Measurements from ENCODE around the gene BABAM1. TPM values are rescaled to one million over a fixed set of nuclear protein-coding genes. Genes with fewer than 3 reads are reported as not detected.

The BABAM1 gene
- total RNA-seq, 2 donors from 2014 or later, result 80.0 to 81.6 TPM

GRCh38 chr19:17318966-17319365 lies 51.7 kb downstream of the BABAM1 start:
- 77% methylated on average over 6 of the region's 6 CpGs for WGBS
- no peaks in the 10 kb centered on the region for H3K27me3 ChIP-seq (replicated peaks; ENCODE audit: insufficient read depth)
- TF ChIP-seq, protein P1, sequence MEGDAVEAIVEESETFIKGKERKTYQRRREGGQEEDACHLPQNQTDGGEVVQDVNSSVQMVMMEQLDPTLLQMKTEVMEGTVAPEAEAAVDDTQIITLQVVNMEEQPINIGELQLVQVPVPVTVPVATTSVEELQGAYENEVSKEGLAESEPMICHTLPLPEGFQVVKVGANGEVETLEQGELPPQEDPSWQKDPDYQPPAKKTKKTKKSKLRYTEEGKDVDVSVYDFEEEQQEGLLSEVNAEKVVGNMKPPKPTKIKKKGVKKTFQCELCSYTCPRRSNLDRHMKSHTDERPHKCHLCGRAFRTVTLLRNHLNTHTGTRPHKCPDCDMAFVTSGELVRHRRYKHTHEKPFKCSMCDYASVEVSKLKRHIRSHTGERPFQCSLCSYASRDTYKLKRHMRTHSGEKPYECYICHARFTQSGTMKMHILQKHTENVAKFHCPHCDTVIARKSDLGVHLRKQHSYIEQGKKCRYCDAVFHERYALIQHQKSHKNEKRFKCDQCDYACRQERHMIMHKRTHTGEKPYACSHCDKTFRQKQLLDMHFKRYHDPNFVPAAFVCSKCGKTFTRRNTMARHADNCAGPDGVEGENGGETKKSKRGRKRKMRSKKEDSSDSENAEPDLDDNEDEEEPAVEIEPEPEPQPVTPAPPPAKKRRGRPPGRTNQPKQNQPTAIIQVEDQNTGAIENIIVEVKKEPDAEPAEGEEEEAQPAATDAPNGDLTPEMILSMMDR (IDR thresholded peaks at IDR 0.05), result no peak
- TF ChIP-seq POLR2A (IDR thresholded peaks at IDR 0.05) (no peak), POLR2AphosphoS5 (IDR thresholded peaks at IDR 0.05) (no peak)
- no peak for DNase-seq (ENCODE audit: low spot score)
- H3K27ac ChIP-seq, result no peak overlapping the region
- peaks cover 0 to 11% of the 10 kb centered on the region in 2 donors for H3K36me3 ChIP-seq
- H3K4me1 ChIP-seq (replicated peaks), result no peaks in the 10 kb centered on the region
- H3K9me3 ChIP-seq, result no peaks in the 10 kb centered on the region
- intact Hi-C loops (cut with DNase I), result no loop called here
- H3K4me3 ChIP-seq, result no peak overlapping the region

DNA sequence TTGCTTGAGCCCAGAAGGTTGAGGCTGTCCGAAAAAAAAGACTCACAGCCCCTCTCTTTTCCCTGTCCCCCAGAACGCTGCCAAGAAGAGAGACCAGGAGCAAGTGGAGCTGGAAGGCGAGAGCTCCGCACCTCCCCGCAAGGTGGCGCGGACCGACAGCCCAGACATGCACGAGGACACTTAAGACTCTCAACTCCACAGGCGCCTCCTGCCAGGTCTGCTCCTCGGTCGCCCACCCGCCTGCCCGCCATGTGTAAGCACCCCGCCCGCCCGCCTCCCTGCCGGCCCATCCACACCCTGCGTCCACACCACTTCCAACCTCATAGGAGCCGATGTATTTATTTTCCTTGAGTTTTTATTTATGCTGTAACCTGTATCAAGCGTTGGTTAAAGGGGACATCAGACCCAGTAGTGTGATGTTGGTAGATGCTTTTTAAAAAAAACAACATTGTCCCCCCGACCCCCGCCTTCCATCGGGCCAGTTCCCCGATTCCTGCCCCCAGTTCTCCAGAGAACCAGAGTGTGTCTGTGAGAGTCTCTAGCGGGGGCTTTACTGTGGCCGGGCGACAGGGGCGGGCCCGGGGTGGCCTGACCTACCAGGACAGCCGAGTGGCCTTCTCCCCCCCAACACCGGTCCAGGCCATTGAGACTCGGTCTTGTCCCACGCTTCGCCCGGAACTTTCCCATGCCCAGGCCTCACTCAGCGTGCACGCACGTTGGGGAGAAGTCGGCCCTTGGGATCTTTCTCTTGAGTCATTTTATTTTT lies 52.4 kb downstream of the BABAM1 start:
- Histone ChIP-seq H3K36me3 (peaks cover 0 to 11% of the 10 kb centered on the region in 2 donors), H3K9me3 (no peaks in the 10 kb centered on the region), H3K27ac (no peak overlapping the region), H3K4me3 (no peak overlapping the region), H3K4me1 (replicated peaks) (no peaks in the 10 kb centered on the region), H3K27me3 (replicated peaks; ENCODE audit: insufficient read depth) (no peaks in the 10 kb centered on the region)
- TF ChIP-seq, protein P1 (IDR thresholded peaks at IDR 0.05), result no peak
- TF ChIP-seq POLR2A (IDR thresholded peaks at IDR 0.05), result no peak
- no peak for TF ChIP-seq POLR2AphosphoS5 (IDR thresholded peaks at IDR 0.05)
- intact Hi-C loops (cut with DNase I), result no loop called here
- 88% methylated on average over 40 of the region's 40 CpGs for WGBS
- no peak for DNase-seq (ENCODE audit: low spot score)

DNA sequence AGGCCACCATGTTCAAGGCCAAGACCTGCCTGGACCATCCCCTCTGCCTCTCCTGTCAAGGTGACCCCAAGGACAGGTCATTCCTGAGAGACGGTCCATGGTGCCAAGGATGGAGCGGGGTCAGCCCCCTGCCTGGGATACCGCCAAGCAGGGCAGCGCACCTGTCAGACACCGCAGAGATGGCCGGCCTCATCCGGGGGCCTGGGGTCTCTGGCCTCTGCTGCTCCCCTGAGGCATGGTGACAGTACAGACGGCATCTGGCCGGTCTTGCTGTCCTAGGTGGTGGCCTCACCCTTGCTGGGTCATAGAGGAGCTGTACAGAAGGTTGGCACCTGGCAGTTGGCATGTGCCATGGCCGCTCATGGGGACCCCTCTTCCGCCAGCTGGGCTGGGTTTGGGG lies 53.2 kb downstream of the BABAM1 start:
- peaks cover 0 to 11% of the 10 kb centered on the region in 2 donors for H3K36me3 ChIP-seq
- no peaks in the 10 kb centered on the region for H3K9me3 ChIP-seq
- intact Hi-C loops (cut with DNase I), result no loop called here
- no peaks in the 10 kb centered on the region for H3K27me3 ChIP-seq (replicated peaks; ENCODE audit: insufficient read depth)
- no peak overlapping the region for H3K27ac ChIP-seq
- 85% methylated on average over 11 of the region's 11 CpGs for WGBS
- H3K4me3 ChIP-seq, result no peak overlapping the region
- no peaks in the 10 kb centered on the region for H3K4me1 ChIP-seq (replicated peaks)
- no peak for DNase-seq (ENCODE audit: low spot score)
- TF ChIP-seq POLR2A (IDR thresholded peaks at IDR 0.05), result no peak
- TF ChIP-seq, protein P1 (IDR thresholded peaks at IDR 0.05), result no peak
- TF ChIP-seq POLR2AphosphoS5 (IDR thresholded peaks at IDR 0.05), result no peak

GRCh38 chr19:17321655-17322489 lies 54.6 kb downstream of the BABAM1 start:
- no peaks in the 10 kb centered on the region for H3K9me3 ChIP-seq
- TF ChIP-seq, protein P1 (IDR thresholded peaks at IDR 0.05), result no peak
- TF ChIP-seq POLR2AphosphoS5 (IDR thresholded peaks at IDR 0.05) (no peak), POLR2A (IDR thresholded peaks at IDR 0.05) (no peak)
- no peak for DNase-seq (ENCODE audit: low spot score)
- peaks cover 0 to 11% of the 10 kb centered on the region in 2 donors for H3K36me3 ChIP-seq
- H3K27ac ChIP-seq, result no peak overlapping the region
- intact Hi-C loops (cut with DNase I), result no loop called here
- H3K4me1 ChIP-seq (replicated peaks), result no peaks in the 10 kb centered on the region
- H3K27me3 ChIP-seq (replicated peaks; ENCODE audit: insufficient read depth), result no peaks in the 10 kb centered on the region
- no peak overlapping the region for H3K4me3 ChIP-seq
- WGBS, result 68% methylated on average over 14 of the region's 19 CpGs

All from prostate gland (tissue), 2 donors.